ENCODE data around the gene PLXNA4.

Gene PLXNA4

GRCh38 chr7:132149436-132150304 lies 426.6 kb downstream of the PLXNA4 start:
- no peak for DNase-seq (ENCODE audit: low spot score)

- DNase-seq (ENCODE audit: low spot score): no peak
Observed at GRCh38 chr7:132148876-132149275, 427.4 kb downstream of the PLXNA4 start.

- DNase-seq (ENCODE audit: low spot score): no peak
Observed at GRCh38 chr7:132145466-132145865, 430.8 kb downstream of the PLXNA4 start.

DNA sequence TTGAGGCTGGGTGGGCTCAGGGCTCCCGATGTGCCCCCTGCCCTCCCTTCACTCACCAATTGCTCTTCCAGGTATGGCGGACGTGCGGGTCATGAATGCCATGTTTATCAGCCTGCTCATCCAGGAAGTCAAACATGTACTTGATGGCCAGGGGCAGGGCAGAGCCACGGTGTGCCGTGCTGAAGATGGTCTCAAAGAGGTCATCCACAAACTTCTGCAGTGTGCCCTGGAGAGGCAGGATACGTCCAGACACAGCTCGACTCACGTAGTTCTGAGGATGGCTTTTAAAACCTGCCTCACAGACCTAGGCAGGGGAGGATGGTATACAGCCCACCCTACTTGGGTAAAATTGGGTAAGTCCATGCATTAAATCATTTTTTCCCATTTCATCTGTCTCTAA lies 431.2 kb downstream of the PLXNA4 start:
- DNase-seq (ENCODE audit: low spot score): no peak

GRCh38 chr7:132142006-132142405 lies 434.3 kb downstream of the PLXNA4 start:
- no peak for DNase-seq (ENCODE audit: low spot score)

- no peak for DNase-seq (ENCODE audit: low spot score)
Observed at GRCh38 chr7:132141109-132141508, 435.2 kb downstream of the PLXNA4 start.

- no peak for DNase-seq (ENCODE audit: low spot score)
Observed at GRCh38 chr7:132140341-132140740, 435.9 kb downstream of the PLXNA4 start.

GRCh38 chr7:132138817-132139216 lies 437.5 kb downstream of the PLXNA4 start:
- no peak for DNase-seq (ENCODE audit: low spot score)

- no peak for DNase-seq (ENCODE audit: low spot score)
Observed at GRCh38 chr7:132137681-132138080, 438.6 kb downstream of the PLXNA4 start.

- DNase-seq (ENCODE audit: low spot score): no peak
Observed at GRCh38 chr7:132135746-132136385, 440.4 kb downstream of the PLXNA4 start.

GRCh38 chr7:132134814-132135445 lies 441.3 kb downstream of the PLXNA4 start:
- DNase-seq (ENCODE audit: low spot score): no peak

GRCh38 chr7:132133501-132133900 lies 442.8 kb downstream of the PLXNA4 start:
- DNase-seq (ENCODE audit: low spot score): no peak

DNA sequence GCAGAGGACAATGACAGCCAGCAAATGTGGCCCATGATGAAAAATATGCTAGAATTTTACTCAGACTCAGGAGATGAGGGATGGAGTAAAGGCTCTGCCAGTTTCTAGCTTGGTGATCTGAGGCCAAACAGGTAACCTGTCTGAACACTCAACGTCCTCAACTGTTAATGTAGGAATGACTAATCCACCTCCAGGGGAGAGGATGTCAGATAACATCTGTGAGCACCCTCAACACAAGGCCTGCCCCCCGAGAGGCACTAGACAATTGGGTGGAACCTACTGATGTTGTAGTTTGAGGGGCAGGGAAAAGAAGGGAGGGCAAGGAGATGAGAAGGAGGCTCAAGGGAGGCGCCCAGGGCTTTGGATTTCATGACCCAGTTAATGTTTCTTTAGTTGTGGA lies 445.1 kb downstream of the PLXNA4 start:
- no peak for DNase-seq (ENCODE audit: low spot score)

GRCh38 chr7:132130497-132130896 lies 445.8 kb downstream of the PLXNA4 start:
- DNase-seq (ENCODE audit: low spot score): no peak

DNA sequence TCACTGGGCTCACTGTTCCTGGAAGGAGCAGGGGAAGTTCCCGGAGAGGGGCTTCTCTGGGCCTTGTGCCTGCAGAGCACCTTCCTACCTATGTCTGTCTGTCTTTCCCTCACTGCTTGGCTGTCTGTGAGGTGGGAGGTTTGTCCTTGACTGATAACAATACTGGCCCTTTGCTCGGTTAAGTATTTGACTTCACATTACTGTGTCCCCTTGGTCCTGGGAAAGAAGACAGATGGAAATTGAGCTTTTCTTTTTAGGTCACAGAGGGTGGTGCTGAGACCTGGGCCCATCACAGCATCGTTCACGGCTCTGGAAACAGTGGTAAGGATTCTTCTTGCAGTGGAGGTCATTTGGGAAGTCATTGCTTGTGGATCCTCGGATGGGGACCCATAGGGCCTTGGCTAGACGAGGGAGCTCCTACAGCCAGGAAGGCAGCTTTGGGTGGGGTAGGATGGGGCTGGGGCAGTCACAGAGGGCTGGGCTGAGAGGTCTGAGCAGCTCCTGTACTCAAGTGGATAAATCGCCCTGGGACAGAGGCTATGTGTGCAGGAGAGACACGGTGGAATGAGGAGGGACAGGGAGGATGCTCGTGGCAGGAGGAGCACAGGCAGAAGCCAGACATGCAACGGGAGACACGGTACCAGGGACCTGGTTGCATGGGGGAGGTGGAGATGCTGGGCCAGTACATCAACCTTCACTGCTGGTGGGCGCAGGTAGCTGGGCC lies 450.2 kb downstream of the PLXNA4 start:
- no peak for DNase-seq (ENCODE audit: low spot score)

DNA sequence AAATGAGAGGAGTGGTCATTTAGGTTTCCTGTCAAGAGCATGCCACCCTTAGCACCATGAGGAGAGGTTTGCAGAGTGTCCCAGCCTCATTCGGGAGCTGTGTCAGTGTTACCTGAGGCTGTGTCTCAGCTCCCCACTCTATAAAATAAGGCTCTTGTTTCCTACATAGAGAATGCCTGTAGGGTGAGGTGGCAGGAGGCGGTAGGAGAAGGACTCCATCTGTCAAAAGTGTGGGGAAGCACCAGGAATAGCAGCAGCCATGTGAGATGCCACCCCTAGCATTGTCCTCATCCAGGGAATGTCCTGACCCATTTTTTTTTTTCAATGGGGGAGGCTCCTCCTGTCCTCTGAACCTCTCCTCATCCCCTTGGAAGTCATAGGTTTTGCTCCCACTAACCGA lies 451.2 kb downstream of the PLXNA4 start:
- no peak for DNase-seq (ENCODE audit: low spot score)

GRCh38 chr7:132124575-132124974 lies 451.7 kb downstream of the PLXNA4 start:
- DNase-seq (ENCODE audit: low spot score): no peak

- DNase-seq (ENCODE audit: low spot score): no peak
Observed at GRCh38 chr7:132123773-132124172, 452.5 kb downstream of the PLXNA4 start.

GRCh38 chr7:132122901-132123300 lies 453.4 kb downstream of the PLXNA4 start:
- no peak for DNase-seq (ENCODE audit: low spot score)

DNA sequence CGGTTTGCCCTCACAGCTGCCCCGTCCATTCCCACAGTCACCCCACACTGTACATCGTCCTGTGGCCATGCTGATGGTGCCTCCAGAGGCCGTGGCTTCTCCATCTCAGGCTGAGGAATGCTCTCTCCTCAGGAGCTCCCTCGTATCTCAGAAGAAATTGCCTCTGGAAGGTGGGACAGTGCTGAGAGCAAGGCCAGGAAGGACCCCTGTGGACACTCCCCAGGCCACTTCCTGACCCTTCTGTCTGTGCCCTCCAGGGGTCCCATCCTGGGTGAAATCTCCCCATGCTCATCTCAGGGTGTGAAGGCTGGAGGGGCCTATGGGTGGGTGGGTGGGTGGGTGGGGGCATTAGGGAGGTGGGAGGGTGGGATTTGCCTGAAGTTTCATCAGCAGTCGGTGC lies 454.3 kb downstream of the PLXNA4 start:
- DNase-seq (ENCODE audit: low spot score): no peak

- no peak for DNase-seq (ENCODE audit: low spot score)
Observed at GRCh38 chr7:132118641-132119040, 457.6 kb downstream of the PLXNA4 start.

DNA sequence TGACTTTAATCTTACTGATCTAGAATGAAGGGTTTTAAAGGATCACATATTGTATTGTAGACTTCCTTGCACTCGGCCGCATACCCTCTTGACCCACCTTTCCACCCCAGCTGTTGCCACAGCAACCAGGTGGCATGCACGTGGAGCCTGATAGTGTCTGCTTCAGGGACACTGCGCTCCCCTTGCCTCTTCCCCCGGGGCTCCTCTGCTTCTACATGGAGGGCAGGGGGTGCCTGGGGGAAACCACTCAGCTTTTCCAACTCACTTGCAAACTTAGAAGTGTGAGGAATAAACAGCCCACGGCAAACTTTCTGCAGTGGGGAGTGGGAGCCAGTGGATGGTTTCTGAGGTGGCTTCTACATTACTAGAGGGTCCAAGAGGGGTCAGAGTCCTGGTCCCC lies 458.6 kb downstream of the PLXNA4 start:
- no peak for DNase-seq (ENCODE audit: low spot score)
